Measurements from ENCODE around the gene TOR1A.
"Not testable (repeated sequence)": the region's sequence is repeated elsewhere in the genome, so short reads cannot be mapped to it uniquely, and the experiment has no call there.

TOR1A gene

GRCh38 chr9:129801504-129801903 lies 22.4 kb downstream of the TOR1A start:
- WGBS: 89% methylated on average over 17 of the region's 17 CpGs
- H3K4me1 ChIP-seq (ENCODE audit: insufficient read depth, low read length): no peaks in the 10 kb centered on the region; the same call in 1 of the 2 replicates
- H3K4me3 ChIP-seq (ENCODE audit: low read length): no peak overlapping the region
- H3K9ac ChIP-seq (ENCODE audit: low read depth, low read length): no peak overlapping the region
- H3K27me3 ChIP-seq (ENCODE audit: insufficient read depth, low read length): no peaks in the 10 kb centered on the region
- no peaks in the 10 kb centered on the region for H3K9me3 ChIP-seq (ENCODE audit: insufficient read depth, low read depth, low read length)
- H3K36me3 ChIP-seq (ENCODE audit: insufficient read depth, low read length): peaks cover 15% of the 10 kb centered on the region
- no peak overlapping the region for H3K27ac ChIP-seq (ENCODE audit: low read depth, low read length)

GRCh38 chr9:129798973-129799372 lies 25.0 kb downstream of the TOR1A start:
- Histone ChIP-seq H3K27me3 (ENCODE audit: insufficient read depth, low read length) (peaks cover 3% of the 10 kb centered on the region; the same call in 1 of the 2 replicates), H3K4me3 (ENCODE audit: low read length) (no peak overlapping the region), H3K4me1 (ENCODE audit: insufficient read depth, low read length) (no peaks in the 10 kb centered on the region; the same call in 1 of the 2 replicates), H3K27ac (ENCODE audit: low read depth, low read length) (no peak overlapping the region), H3K9ac (ENCODE audit: low read depth, low read length) (no peak overlapping the region), H3K9me3 (ENCODE audit: insufficient read depth, low read depth, low read length) (no peaks in the 10 kb centered on the region), H3K36me3 (ENCODE audit: insufficient read depth, low read length) (no peaks in the 10 kb centered on the region)
- WGBS: 76% methylated on average over 6 of the region's 6 CpGs

- H3K27ac ChIP-seq (ENCODE audit: low read depth, low read length); H3K4me1 ChIP-seq (ENCODE audit: insufficient read depth, low read length); H3K4me3 ChIP-seq (ENCODE audit: low read length); H3K27me3 ChIP-seq (ENCODE audit: insufficient read depth, low read length); H3K9me3 ChIP-seq (ENCODE audit: insufficient read depth, low read depth, low read length); H3K36me3 ChIP-seq (ENCODE audit: insufficient read depth, low read length); H3K9ac ChIP-seq (ENCODE audit: low read depth, low read length): not testable (repeated sequence)
- 82% methylated on average over 2 of the region's 2 CpGs for WGBS
Observed at GRCh38 chr9:129796029-129796428, 27.9 kb downstream of the TOR1A start.

- WGBS: 91% methylated on average over 8 of the region's 8 CpGs
- H3K27me3 ChIP-seq (ENCODE audit: insufficient read depth, low read length): peaks cover 3% of the 10 kb centered on the region; the same call in 1 of the 2 replicates
Observed at GRCh38 chr9:129794549-129794948, 29.4 kb downstream of the TOR1A start.

GRCh38 chr9:129786481-129786880 lies 37.5 kb downstream of the TOR1A start:
- H3K9me3 ChIP-seq (ENCODE audit: insufficient read depth, low read depth, low read length): no peaks in the 10 kb centered on the region
- no peak overlapping the region for H3K9ac ChIP-seq (ENCODE audit: low read depth, low read length)
- no peak overlapping the region for H3K27ac ChIP-seq (ENCODE audit: low read depth, low read length)
- WGBS: 91% methylated on average over 10 of the region's 10 CpGs
- no peaks in the 10 kb centered on the region for H3K36me3 ChIP-seq (ENCODE audit: insufficient read depth, low read length)
- no peaks in the 10 kb centered on the region for H3K4me1 ChIP-seq (ENCODE audit: insufficient read depth, low read length)
- no peaks in the 10 kb centered on the region for H3K27me3 ChIP-seq (ENCODE audit: insufficient read depth, low read length)
- H3K4me3 ChIP-seq (ENCODE audit: low read length): no peak overlapping the region

More at GRCh38 chr9:129794549-129794948, 29.4 kb downstream of the TOR1A start:
- H3K9ac ChIP-seq (ENCODE audit: low read depth, low read length): no peak overlapping the region
- H3K4me1 ChIP-seq (ENCODE audit: insufficient read depth, low read length): no peaks in the 10 kb centered on the region
- H3K36me3 ChIP-seq (ENCODE audit: insufficient read depth, low read length): no peaks in the 10 kb centered on the region
- H3K27ac ChIP-seq (ENCODE audit: low read depth, low read length): no peak overlapping the region
- H3K4me3 ChIP-seq (ENCODE audit: low read length): no peak overlapping the region
- H3K9me3 ChIP-seq (ENCODE audit: insufficient read depth, low read depth, low read length): no peaks in the 10 kb centered on the region

GRCh38 chr9:129785866-129786265 lies 38.1 kb downstream of the TOR1A start:
- H3K27me3 ChIP-seq (ENCODE audit: insufficient read depth, low read length): no peaks in the 10 kb centered on the region
- H3K4me3 ChIP-seq (ENCODE audit: low read length): no peak overlapping the region
- 100% methylated on average over 1 of the region's 1 CpG for WGBS
- H3K4me1 ChIP-seq (ENCODE audit: insufficient read depth, low read length): no peaks in the 10 kb centered on the region
- no peaks in the 10 kb centered on the region for H3K36me3 ChIP-seq (ENCODE audit: insufficient read depth, low read length)
- H3K9ac ChIP-seq (ENCODE audit: low read depth, low read length): no peak overlapping the region
- H3K27ac ChIP-seq (ENCODE audit: low read depth, low read length): no peak overlapping the region
- no peaks in the 10 kb centered on the region for H3K9me3 ChIP-seq (ENCODE audit: insufficient read depth, low read depth, low read length)

GRCh38 chr9:129784970-129785369 lies 39.0 kb downstream of the TOR1A start:
- H3K27me3 ChIP-seq (ENCODE audit: insufficient read depth, low read length); H3K4me1 ChIP-seq (ENCODE audit: insufficient read depth, low read length); H3K9ac ChIP-seq (ENCODE audit: low read depth, low read length); H3K27ac ChIP-seq (ENCODE audit: low read depth, low read length); H3K36me3 ChIP-seq (ENCODE audit: insufficient read depth, low read length); H3K4me3 ChIP-seq (ENCODE audit: low read length); H3K9me3 ChIP-seq (ENCODE audit: insufficient read depth, low read depth, low read length): not testable (repeated sequence)
- 82% methylated on average over 11 of the region's 11 CpGs for WGBS

- 46% methylated on average over 14 of the region's 14 CpGs for WGBS
- Histone ChIP-seq H3K27ac (ENCODE audit: low read depth, low read length) (no peak overlapping the region), H3K9ac (ENCODE audit: low read depth, low read length) (no peak overlapping the region), H3K4me3 (ENCODE audit: low read length) (no peak overlapping the region), H3K27me3 (ENCODE audit: insufficient read depth, low read length) (no peaks in the 10 kb centered on the region), H3K4me1 (ENCODE audit: insufficient read depth, low read length) (no peaks in the 10 kb centered on the region), H3K36me3 (ENCODE audit: insufficient read depth, low read length) (no peaks in the 10 kb centered on the region), H3K9me3 (ENCODE audit: insufficient read depth, low read depth, low read length) (no peaks in the 10 kb centered on the region)
Observed at GRCh38 chr9:129783516-129784361, 40.2 kb downstream of the TOR1A start.

GRCh38 chr9:129781981-129782380 lies 42.0 kb downstream of the TOR1A start:
- Histone ChIP-seq H3K36me3 (ENCODE audit: insufficient read depth, low read length) (no peaks in the 10 kb centered on the region), H3K4me1 (ENCODE audit: insufficient read depth, low read length) (peaks cover under 1% of the 10 kb centered on the region; the same call in 1 of the 2 replicates), H3K4me3 (ENCODE audit: low read length) (no peak overlapping the region), H3K27ac (ENCODE audit: low read depth, low read length) (no peak overlapping the region), H3K9me3 (ENCODE audit: insufficient read depth, low read depth, low read length) (no peaks in the 10 kb centered on the region), H3K9ac (ENCODE audit: low read depth, low read length) (no peak overlapping the region), H3K27me3 (ENCODE audit: insufficient read depth, low read length) (no peaks in the 10 kb centered on the region)
- 90% methylated on average over 5 of the region's 5 CpGs for WGBS

GRCh38 chr9:129781131-129781530 lies 42.8 kb downstream of the TOR1A start:
- H3K27ac ChIP-seq (ENCODE audit: low read depth, low read length): no peak overlapping the region
- H3K4me1 ChIP-seq (ENCODE audit: insufficient read depth, low read length): peaks cover 7% of the 10 kb centered on the region
- no peaks in the 10 kb centered on the region for H3K36me3 ChIP-seq (ENCODE audit: insufficient read depth, low read length)
- H3K9ac ChIP-seq (ENCODE audit: low read depth, low read length): no peak overlapping the region
- no peaks in the 10 kb centered on the region for H3K9me3 ChIP-seq (ENCODE audit: insufficient read depth, low read depth, low read length)
- H3K4me3 ChIP-seq (ENCODE audit: low read length): no peak overlapping the region
- no peaks in the 10 kb centered on the region for H3K27me3 ChIP-seq (ENCODE audit: insufficient read depth, low read length)
- WGBS: 93% methylated on average over 8 of the region's 8 CpGs

- H3K36me3 ChIP-seq (ENCODE audit: insufficient read depth, low read length): no peaks in the 10 kb centered on the region
- no peaks in the 10 kb centered on the region for H3K9me3 ChIP-seq (ENCODE audit: insufficient read depth, low read depth, low read length)
- no peak overlapping the region for H3K27ac ChIP-seq (ENCODE audit: low read depth, low read length)
- peaks cover 7% of the 10 kb centered on the region for H3K4me1 ChIP-seq (ENCODE audit: insufficient read depth, low read length)
- no peak overlapping the region for H3K4me3 ChIP-seq (ENCODE audit: low read length)
- no peak overlapping the region for H3K9ac ChIP-seq (ENCODE audit: low read depth, low read length)
- H3K27me3 ChIP-seq (ENCODE audit: insufficient read depth, low read length): no peaks in the 10 kb centered on the region
- WGBS: 93% methylated on average over 7 of the region's 7 CpGs
Observed at GRCh38 chr9:129779560-129780190, 44.3 kb downstream of the TOR1A start.

Data from HUES64 (cell line).